HG03460 (cell line): ENCODE measurements around the gene DNM1.
A peak's percentile ranks its signal among the peaks of the same experiment; 100 is the strongest.
"Not testable (repeated sequence)": the region's sequence is repeated elsewhere in the genome, so short reads cannot be mapped to it uniquely, and the experiment has no call there.

ENCODE experiments used
- ATAC-seq: cut with Tn5 transposase; IDR thresholded peaks from one replicate; pipeline ENCODE4 v1.9.1; 2021; ENCODE audit not compliant: unreplicated experiment

DNM1 gene

GRCh38 chr9:128274245-128274644, 71.1 kb downstream of the DNM1 start:
- no peak for ATAC-seq

- ATAC-seq: peak; percentile 46
These were observed 72.2 kb downstream of the DNM1 start, which contains the start of gene GOLGA2 for GRCh38 chr9:128275198-128276007. Gene GOLGA2, minus strand, starts transcription at chr9:128276007. Its CDS starts 31 bp downstream, at chr9:128275976.

GRCh38 chr9:128276008-128276573, 72.9 kb downstream of the DNM1 start, which contains the start of gene SWI5:
Gene SWI5, plus strand, starts transcription at chr9:128276276.
- ATAC-seq: peak; percentile 94

GRCh38 chr9:128276574-128277270, 73.5 kb downstream of the DNM1 start:
- ATAC-seq: no peak

- not testable (repeated sequence) for ATAC-seq
These were observed 76.2 kb downstream of the DNM1 start for GRCh38 chr9:128279088-128280073.

- ATAC-seq: no peak
These were observed 77.0 kb downstream of the DNM1 start for GRCh38 chr9:128280084-128280622.

- no peak for ATAC-seq
These were observed 79.3 kb downstream of the DNM1 start for GRCh38 chr9:128282500-128282899.

GRCh38 chr9:128285033-128285784, 82.0 kb downstream of the DNM1 start:
- ATAC-seq: no peak

- ATAC-seq: no peak
These were observed 83.3 kb downstream of the DNM1 start for GRCh38 chr9:128286440-128286839.

GRCh38 chr9:128288273-128289004, 85.3 kb downstream of the DNM1 start:
- no peak for ATAC-seq

- no peak for ATAC-seq
These were observed 88.8 kb downstream of the DNM1 start for GRCh38 chr9:128292009-128292408.

GRCh38 chr9:128293091-128293490, 89.9 kb downstream of the DNM1 start:
- no peak for ATAC-seq

GRCh38 chr9:128294142-128294541, 91.0 kb downstream of the DNM1 start:
- no peak for ATAC-seq

GRCh38 chr9:128296340-128297220, 93.4 kb downstream of the DNM1 start:
- no peak for ATAC-seq

GRCh38 chr9:128297221-128297773, 94.1 kb downstream of the DNM1 start:
- no peak for ATAC-seq

- ATAC-seq: no peak
These were observed 95.6 kb downstream of the DNM1 start for GRCh38 chr9:128298535-128299482.
